ENCODE results near the gene APEH. TPM values are rescaled to one million over a fixed set of nuclear protein-coding genes. Genes with fewer than 3 reads are reported as not detected.
A peak's percentile ranks its signal among the peaks of the same experiment; 100 is the strongest.

Gene APEH
- total and polyA plus RNA-seq, 9 of the 15 experiments (the other 6 are each of a cell fraction or from before 2014, with no cell fraction given), result 70.9 to 177 (median 117) TPM

DNA sequence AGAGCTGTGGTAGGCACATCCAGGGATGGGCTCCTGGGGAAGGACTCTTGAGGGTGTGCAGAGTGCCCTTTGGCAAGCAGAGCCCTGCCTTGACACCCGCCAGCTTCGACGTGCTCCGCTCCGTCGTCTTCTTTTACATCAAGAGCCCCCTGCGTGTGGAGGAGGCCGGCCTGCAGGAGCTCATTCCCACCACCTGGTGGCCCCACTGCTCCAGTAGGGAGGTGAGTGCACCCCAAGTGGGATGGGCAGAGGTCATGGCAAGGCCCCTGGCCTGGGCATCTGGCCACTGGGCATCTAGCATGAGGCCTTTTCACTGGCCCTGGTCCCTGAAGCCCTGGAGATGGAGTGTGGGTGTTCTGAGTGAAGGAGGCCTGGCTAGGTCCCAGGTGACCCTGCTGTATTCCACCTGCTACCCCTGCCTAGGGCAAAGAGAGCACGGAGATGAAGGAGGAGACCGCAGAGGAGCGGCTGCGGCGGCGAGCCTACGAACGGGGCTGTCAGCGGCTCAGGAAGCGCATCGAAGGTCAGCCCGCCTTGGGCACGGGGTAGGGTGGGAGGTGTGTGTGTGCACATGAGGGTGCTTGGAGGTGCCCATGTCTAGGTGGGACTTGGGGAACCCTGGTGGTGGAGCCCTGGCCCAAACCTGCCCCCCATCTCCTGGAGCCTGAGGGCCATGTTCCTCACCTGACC is 27.4 kb downstream of the APEH start:
- peak; percentile 61 for ATAC-seq
- POLR2A ChIA-PET, result interaction anchor here (0.6 to 1.3 kb wide), 5 partner anchors 93 to 198 kb away, joined by 3 to 5 read pairs (median 4); no protein-coding TSS in a partner anchor

More for the DNA sequence above, 27.4 kb downstream of the APEH start:
- in situ Hi-C loops (cut with MboI), result loop anchor here (5.0 kb wide), 1 partner anchor 141 kb away; no protein-coding TSS in a partner anchor
- H3K9me1 ChIP-seq (ENCODE audit: control insufficient read depth, insufficient read depth, low read length), result peaks cover 3% of the 10 kb centered on the region
- H3K9me3 ChIP-seq (replicated peaks; ENCODE audit: control insufficient read depth, insufficient read depth, low read depth, low read length), result no peaks in the 10 kb centered on the region
- WGBS (ENCODE audit: insufficient coverage, low coverage, missing lambda C conversion rate), result 73% methylated on average over 10 of the region's 21 CpGs
- no peak overlapping the region for H3K4me2 ChIP-seq (ENCODE audit: insufficient read depth, low read length)
- no peak overlapping the region; a peak in 1 of 4 replicates for H3K9ac ChIP-seq (ENCODE audit: insufficient read depth in 1 of 2, low read depth in 2 of 2, low read length in 2 of 2)
- H3K27me3 ChIP-seq (ENCODE audit: control insufficient read depth in 2 of 2, insufficient read depth in 2 of 2, low read length in 2 of 2), result no peaks in the 10 kb centered on the region
- FAIRE-seq (no peak), DNase-seq (ENCODE audit: extremely low read depth in 1 of 4, low spot score in 3 of 4) (peak in 3 of 4 experiments; percentile 23 to 37 (median 32))
- H3K79me2 ChIP-seq (ENCODE audit: control insufficient read depth, insufficient read depth, low read length), result no peaks in the 10 kb centered on the region
- TF ChIP-seq, protein P1, sequence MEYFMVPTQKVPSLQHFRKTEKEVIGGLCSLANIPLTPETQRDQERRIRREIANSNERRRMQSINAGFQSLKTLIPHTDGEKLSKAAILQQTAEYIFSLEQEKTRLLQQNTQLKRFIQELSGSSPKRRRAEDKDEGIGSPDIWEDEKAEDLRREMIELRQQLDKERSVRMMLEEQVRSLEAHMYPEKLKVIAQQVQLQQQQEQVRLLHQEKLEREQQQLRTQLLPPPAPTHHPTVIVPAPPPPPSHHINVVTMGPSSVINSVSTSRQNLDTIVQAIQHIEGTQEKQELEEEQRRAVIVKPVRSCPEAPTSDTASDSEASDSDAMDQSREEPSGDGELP (CRISPR knock-in tag; IDR thresholded peaks at IDR 0.05; ENCODE audit: borderline replicate concordance), result peak; percentile 31; the same call in 1 of the 2 replicates
- TF ChIP-seq TEAD1 (CRISPR knock-in tag; IDR thresholded peaks at IDR 0.05) (0 out of 4 replicates have a peak, but pooled peaks of 1 of the 2 experiments have one; percentile 27), ZSCAN32 (CRISPR knock-in tag; IDR thresholded peaks at IDR 0.05) (no peak), NONO (IDR thresholded peaks at IDR 0.05; ENCODE audit: low read depth in 2 of 2, low read length in 1 of 2) (no peak), POLR2G (IDR thresholded peaks at IDR 0.05; ENCODE audit: low read depth, low read length) (peak; percentile 60), RAD21 (CRISPR knock-in tag; conservative IDR thresholded peaks at IDR 0.05 in 1 of 2, IDR thresholded peaks at IDR 0.05 in 1 of 2) (peak in 1 of 2 experiments; percentile 11; a peak in 1 of 4 replicates), RBFOX2 (IDR thresholded peaks at IDR 0.05; ENCODE audit: low read depth, low read length) (peak; percentile 33; the same call in 1 of the 2 replicates), SMC3 (conservative IDR thresholded peaks at IDR 0.05; ENCODE audit: insufficient read depth, low read depth, low read length) (0 out of 2 replicates have a peak, but pooled peaks have one; percentile 17)
- TF ChIP-seq, protein P2, sequence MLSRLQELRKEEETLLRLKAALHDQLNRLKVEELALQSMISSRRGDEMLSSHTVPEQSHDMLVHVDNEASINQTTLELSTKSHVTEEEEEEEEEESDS (CRISPR knock-in tag; IDR thresholded peaks at IDR 0.05), result no peak
- TF ChIP-seq, protein P3, sequence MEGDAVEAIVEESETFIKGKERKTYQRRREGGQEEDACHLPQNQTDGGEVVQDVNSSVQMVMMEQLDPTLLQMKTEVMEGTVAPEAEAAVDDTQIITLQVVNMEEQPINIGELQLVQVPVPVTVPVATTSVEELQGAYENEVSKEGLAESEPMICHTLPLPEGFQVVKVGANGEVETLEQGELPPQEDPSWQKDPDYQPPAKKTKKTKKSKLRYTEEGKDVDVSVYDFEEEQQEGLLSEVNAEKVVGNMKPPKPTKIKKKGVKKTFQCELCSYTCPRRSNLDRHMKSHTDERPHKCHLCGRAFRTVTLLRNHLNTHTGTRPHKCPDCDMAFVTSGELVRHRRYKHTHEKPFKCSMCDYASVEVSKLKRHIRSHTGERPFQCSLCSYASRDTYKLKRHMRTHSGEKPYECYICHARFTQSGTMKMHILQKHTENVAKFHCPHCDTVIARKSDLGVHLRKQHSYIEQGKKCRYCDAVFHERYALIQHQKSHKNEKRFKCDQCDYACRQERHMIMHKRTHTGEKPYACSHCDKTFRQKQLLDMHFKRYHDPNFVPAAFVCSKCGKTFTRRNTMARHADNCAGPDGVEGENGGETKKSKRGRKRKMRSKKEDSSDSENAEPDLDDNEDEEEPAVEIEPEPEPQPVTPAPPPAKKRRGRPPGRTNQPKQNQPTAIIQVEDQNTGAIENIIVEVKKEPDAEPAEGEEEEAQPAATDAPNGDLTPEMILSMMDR (IDR thresholded peaks at IDR 0.05 in 2 of 3, conservative IDR thresholded peaks at IDR 0.05 in 1 of 3; ENCODE audit: insufficient read depth in 2 of 3, low read depth in 1 of 3, low read length in 3 of 3), result peak; percentile 38 to 51 (median 50)
- TF ChIP-seq, protein P4, sequence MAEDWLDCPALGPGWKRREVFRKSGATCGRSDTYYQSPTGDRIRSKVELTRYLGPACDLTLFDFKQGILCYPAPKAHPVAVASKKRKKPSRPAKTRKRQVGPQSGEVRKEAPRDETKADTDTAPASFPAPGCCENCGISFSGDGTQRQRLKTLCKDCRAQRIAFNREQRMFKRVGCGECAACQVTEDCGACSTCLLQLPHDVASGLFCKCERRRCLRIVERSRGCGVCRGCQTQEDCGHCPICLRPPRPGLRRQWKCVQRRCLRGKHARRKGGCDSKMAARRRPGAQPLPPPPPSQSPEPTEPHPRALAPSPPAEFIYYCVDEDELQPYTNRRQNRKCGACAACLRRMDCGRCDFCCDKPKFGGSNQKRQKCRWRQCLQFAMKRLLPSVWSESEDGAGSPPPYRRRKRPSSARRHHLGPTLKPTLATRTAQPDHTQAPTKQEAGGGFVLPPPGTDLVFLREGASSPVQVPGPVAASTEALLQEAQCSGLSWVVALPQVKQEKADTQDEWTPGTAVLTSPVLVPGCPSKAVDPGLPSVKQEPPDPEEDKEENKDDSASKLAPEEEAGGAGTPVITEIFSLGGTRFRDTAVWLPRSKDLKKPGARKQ (CRISPR knock-in tag; IDR thresholded peaks at IDR 0.05), result no peak
- H3K4me1 ChIP-seq (replicated peaks in 1 of 2; ENCODE audit: control insufficient read depth in 2 of 2, insufficient read depth in 2 of 2, low read length in 2 of 2), result peaks cover 0 to 10% of the 10 kb centered on the region in 2 experiments; a peak in 2 of 5 replicates
- no peak overlapping the region for H3K4me3 ChIP-seq
- H3K27ac ChIP-seq (ENCODE audit: extremely low read depth, low read depth, low read length), result no peak overlapping the region
- intact Hi-C loops (cut with micrococcal nuclease), result loop anchor here (5.0 kb wide), 1 partner anchor 206 kb away; no protein-coding TSS in a partner anchor
- H2AFZ ChIP-seq (ENCODE audit: low read depth, low read length), result no peak overlapping the region
- no TSS peak for BruUV-seq (replicated peaks)
- peaks cover 82% of the 10 kb centered on the region; the same call in 2 of the 3 replicates for H3K36me3 ChIP-seq (ENCODE audit: control insufficient read depth, insufficient read depth, low read length)
- CTCF ChIA-PET (ENCODE audit: low intra/inter-chr PET ratio), result interaction anchor here (0.6 kb wide), 1 partner anchor 9 kb away, joined by 4 read pairs; no protein-coding TSS in a partner anchor
- H4K20me1 ChIP-seq (replicated peaks; ENCODE audit: control insufficient read depth, insufficient read depth, low read length), result no peaks in the 10 kb centered on the region
